HG03442 (cell line): Measurements from ENCODE around the gene IRX1.

Experiments
- ATAC-seq: cut with Tn5 transposase; IDR thresholded peaks from one replicate; pipeline ENCODE4 v1.9.1; 2021; ENCODE audit warnings: mild to moderate bottlenecking, moderate library complexity; ENCODE audit not compliant: unreplicated experiment

Gene IRX1

GRCh38 chr5:3595006-3595961 is at the start of gene IRX1:
TSS of gene IRX1 (plus strand) at chr5:3595832. CDS start at chr5:3596106, 274 bp downstream.
- no peak for ATAC-seq

GRCh38 chr5:3546028-3546427 is 49.6 kb upstream of the IRX1 start:
- ATAC-seq: no peak

GRCh38 chr5:3564116-3564515 is 31.5 kb upstream of the IRX1 start:
- no peak for ATAC-seq

GRCh38 chr5:3564827-3565518 is 30.7 kb upstream of the IRX1 start:
- no peak for ATAC-seq

- ATAC-seq: no peak
These were observed 10.7 kb upstream of the IRX1 start for GRCh38 chr5:3584724-3585531.

- ATAC-seq: no peak
These were observed 5.3 kb upstream of the IRX1 start for GRCh38 chr5:3590161-3590966.

GRCh38 chr5:3590967-3591900 is 4.4 kb upstream of the IRX1 start:
- ATAC-seq: no peak

GRCh38 chr5:3592298-3592697 is 3.3 kb upstream of the IRX1 start:
- ATAC-seq: no peak

- ATAC-seq: no peak
These were observed 1.7 kb upstream of the IRX1 start for GRCh38 chr5:3593771-3594509.

GRCh38 chr5:3594510-3595005 is 1.1 kb upstream of the IRX1 start:
- no peak for ATAC-seq

- ATAC-seq: no peak
These were observed 711 bp downstream of the IRX1 start for GRCh38 chr5:3596261-3596825.

GRCh38 chr5:3596857-3597166 is 1.2 kb downstream of the IRX1 start:
- ATAC-seq: no peak

- no peak for ATAC-seq
These were observed 1.8 kb downstream of the IRX1 start for GRCh38 chr5:3597167-3598007.

GRCh38 chr5:3598207-3598606 is 2.6 kb downstream of the IRX1 start:
- no peak for ATAC-seq

GRCh38 chr5:3598769-3599211 is 3.2 kb downstream of the IRX1 start:
- ATAC-seq: no peak

- no peak for ATAC-seq
These were observed 3.8 kb downstream of the IRX1 start for GRCh38 chr5:3599226-3600105.
